Astrocyte of the spinal cord (primary cell): Measurements from ENCODE around the gene MRPL30.
"Not testable (repeated sequence)": the region's sequence is repeated elsewhere in the genome, so short reads cannot be mapped to it uniquely, and the experiment has no call there.

Experiments
- DNase-seq: peaks from one replicate; pipeline ENCODE4 v3.0.0; 2011; ENCODE audit warnings: low read depth, low spot score
- H3K4me3 ChIP-seq: 2 replicates; pipeline ENCODE4 v1.5.1; 2011; ENCODE audit warnings: low read depth, mild to moderate bottlenecking, low read length, moderate library complexity
- in situ Hi-C: cut with HindIII; loops from 2 replicates; pipeline ENCODE4 v1.10.0; 2017; ENCODE audit warnings: low sequenced_read_pairs
- TF ChIP-seq, protein P1 (sequence below): IDR thresholded peaks from 2 replicates; pipeline ENCODE4 v1.5.1; 2012; ENCODE audit warnings: low read depth, mild to moderate bottlenecking, low read length, inconsistent platforms

The MRPL30 gene

DNA sequence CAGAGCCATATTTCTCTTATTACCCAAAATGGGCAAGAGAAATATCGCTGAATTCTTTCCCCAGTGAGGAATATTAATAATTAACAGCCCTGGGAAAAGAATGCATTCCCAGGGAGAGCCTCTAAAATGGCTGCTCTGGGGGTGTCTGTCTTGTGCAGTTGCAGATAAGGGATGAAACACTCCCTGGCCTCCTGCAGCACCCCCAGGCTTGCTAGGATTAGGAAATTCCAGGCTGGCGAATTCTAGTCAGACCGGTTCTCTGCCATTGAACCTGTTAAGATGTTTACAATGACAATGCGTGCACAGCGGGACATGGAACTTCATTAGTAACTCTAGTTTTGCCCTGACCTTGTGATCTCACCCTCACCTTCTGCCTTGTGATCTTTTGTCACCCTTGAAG lies 24.5 kb downstream of the MRPL30 start:
- no peak for DNase-seq
- in situ Hi-C loops, result no loop called here
- TF ChIP-seq, protein P1, sequence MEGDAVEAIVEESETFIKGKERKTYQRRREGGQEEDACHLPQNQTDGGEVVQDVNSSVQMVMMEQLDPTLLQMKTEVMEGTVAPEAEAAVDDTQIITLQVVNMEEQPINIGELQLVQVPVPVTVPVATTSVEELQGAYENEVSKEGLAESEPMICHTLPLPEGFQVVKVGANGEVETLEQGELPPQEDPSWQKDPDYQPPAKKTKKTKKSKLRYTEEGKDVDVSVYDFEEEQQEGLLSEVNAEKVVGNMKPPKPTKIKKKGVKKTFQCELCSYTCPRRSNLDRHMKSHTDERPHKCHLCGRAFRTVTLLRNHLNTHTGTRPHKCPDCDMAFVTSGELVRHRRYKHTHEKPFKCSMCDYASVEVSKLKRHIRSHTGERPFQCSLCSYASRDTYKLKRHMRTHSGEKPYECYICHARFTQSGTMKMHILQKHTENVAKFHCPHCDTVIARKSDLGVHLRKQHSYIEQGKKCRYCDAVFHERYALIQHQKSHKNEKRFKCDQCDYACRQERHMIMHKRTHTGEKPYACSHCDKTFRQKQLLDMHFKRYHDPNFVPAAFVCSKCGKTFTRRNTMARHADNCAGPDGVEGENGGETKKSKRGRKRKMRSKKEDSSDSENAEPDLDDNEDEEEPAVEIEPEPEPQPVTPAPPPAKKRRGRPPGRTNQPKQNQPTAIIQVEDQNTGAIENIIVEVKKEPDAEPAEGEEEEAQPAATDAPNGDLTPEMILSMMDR, result no peak
- H3K4me3 ChIP-seq, result no peak overlapping the region

DNA sequence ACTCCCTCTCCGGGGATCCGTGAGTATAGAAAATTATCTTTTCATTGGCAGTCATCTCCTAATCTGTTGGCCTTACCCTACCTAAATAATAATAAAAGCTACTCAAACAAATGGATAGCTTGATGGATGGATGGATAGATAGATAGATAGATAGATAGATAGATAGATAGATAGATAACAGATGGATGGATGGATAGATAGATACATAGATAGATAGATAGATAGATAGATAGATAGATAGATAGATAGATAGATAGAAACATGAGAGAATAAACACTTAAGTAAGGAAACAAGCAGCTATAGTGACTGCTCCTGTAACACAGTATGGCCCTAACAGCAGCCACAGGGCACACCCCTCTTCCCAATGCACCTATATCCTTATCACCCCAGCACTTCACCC lies 35.1 kb downstream of the MRPL30 start:
- DNase-seq, result no peak
- in situ Hi-C loops, result no loop called here
- TF ChIP-seq, protein P1, result no peak
- no peak overlapping the region for H3K4me3 ChIP-seq

DNA sequence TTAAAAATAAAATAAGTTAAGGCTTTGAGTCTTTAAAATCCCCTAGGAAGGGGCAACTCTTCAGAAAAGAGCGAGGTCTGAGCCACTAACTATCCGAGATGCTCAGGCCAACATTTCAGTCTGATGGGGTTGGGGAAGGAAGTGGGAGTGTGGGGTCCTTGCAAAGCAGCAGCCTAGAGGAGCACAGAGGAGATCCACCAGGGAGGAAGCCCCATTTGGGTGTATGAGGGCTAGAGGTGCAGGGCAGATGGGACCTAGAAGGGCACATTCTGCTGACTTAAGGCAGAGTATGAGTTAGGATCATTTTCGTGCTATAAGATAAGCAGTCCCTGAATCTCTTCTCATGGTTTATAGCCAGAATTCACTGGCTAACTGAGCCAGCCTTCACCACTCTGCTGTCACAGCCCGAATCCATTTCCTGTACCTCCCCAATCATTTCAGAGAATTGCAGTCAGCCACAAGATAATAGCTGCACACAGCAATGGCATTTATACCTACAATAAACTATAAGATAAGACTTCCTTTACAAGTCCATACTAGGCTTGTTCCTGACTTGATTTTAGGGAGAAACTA lies 37.0 kb downstream of the MRPL30 start:
- in situ Hi-C loops, result no loop called here
- DNase-seq, result no peak
- TF ChIP-seq, protein P1, result no peak
- H3K4me3 ChIP-seq, result no peak overlapping the region

DNA sequence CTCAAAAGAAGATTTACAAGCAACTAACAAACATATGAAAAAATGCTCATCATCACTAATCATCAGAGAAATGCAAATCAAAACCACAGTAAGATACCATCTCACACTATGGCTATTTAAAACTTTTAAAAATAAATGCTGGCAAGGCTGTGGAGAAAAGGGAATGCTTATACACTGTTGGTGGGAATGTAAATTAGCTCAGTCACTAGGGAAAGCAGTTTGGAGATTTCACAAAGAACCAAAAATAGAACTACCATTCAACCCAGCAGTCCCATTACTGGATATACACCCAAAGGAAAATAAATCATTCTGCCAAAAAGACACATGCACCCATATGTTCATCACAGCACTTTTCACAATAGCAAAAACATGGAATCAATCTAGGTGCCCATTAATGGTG lies 52.2 kb downstream of the MRPL30 start:
- in situ Hi-C loops, H3K4me3 ChIP-seq, DNase-seq: not testable (repeated sequence)

DNA sequence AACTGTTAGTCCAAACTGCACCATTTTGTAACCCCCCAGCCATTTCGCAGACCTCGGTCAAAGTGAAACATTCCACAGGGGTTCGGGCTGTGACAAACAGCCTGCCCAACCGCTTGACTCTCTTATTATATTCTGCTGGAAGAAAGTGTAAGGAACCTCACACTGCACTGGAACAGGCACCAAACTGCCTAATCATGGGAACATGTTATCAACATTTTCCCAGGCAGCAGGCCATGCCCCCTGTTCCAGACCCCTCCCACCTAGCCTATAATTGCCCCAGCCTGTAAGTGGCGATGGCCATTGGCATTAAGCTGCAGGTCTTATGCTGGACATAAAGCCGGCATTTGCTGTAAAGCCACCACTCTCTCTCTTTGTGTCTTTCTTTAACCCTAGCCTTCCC lies 57.6 kb downstream of the MRPL30 start:
- no peak overlapping the region for H3K4me3 ChIP-seq
- in situ Hi-C loops, result no loop called here
- TF ChIP-seq, protein P1, result no peak
- DNase-seq, result no peak

DNA sequence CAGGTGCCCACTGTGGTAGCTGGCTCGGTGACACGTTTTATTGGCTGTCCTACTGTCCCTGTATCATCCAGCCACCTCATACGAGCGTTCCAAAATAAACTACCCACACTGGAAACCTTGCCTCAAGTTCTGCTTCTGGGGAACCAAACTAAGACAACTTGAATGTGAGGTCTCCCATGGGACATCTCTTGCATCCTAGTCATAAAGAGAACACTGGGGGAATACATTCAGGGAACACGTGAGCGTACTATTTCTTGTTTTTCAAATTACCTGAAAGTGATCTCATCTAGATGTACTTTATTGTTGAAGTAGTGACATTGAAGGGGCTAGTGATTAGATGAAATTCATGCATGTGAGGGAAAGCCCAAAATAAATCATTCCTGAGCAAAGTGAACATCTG lies 59.4 kb downstream of the MRPL30 start:
- TF ChIP-seq, protein P1, result no peak
- H3K4me3 ChIP-seq, result no peak overlapping the region
- DNase-seq, result no peak
- in situ Hi-C loops, result no loop called here

DNA sequence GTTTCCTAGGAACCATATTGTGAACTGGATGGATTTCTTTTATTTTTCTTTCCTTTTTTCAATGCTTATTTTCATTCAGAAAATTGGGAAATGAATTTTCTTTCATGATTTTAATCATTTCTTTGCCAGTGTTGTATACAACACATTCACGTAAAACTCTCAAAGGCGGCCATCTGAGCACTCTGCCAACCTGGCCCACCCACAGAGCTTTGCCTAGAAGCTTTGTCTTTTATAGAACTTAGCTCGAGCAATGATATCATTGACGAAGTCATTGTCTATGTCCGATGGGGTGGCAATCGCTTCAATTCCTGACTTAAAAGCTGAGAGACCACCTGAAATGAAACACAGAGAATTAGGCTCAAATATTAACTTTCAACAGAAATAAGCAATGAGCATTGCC lies 61.2 kb downstream of the MRPL30 start:
- in situ Hi-C loops, result no loop called here
- no peak for DNase-seq
- TF ChIP-seq, protein P1, result no peak
- no peak overlapping the region for H3K4me3 ChIP-seq
